HG02852 (cell line): ENCODE results near the gene MCF2L2.
A peak's percentile ranks its signal among the peaks of the same experiment; 100 is the strongest.

Experiments used
- ATAC-seq: cut with Tn5 transposase; IDR thresholded peaks from one replicate; pipeline ENCODE4 v1.9.1; 2021; ENCODE audit warnings: mild to moderate bottlenecking, moderate library complexity; ENCODE audit not compliant: unreplicated experiment

The MCF2L2 gene

GRCh38 chr3:183330881-183331280, 97.5 kb downstream of the MCF2L2 start:
- no peak for ATAC-seq

GRCh38 chr3:183329543-183329942, 98.9 kb downstream of the MCF2L2 start:
- ATAC-seq, result no peak

DNA sequence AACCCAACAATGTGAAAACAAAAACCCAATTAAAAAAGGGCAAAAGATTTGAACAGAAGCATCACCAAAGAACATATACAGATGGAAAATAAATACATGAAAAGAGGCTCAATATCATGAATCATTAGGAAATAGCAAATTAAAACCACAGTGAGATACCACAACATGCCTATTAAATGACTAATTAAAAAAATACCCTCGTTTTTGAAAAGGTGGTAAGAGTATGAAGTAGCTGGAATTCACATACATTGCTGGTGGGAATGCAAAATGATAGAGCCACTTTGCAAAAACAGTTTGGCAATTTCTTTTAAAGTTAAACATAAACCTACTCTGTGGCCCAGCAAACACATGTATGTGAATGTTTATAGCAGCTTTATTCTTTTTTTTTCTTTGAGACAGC, 99.6 kb downstream of the MCF2L2 start:
- no peak for ATAC-seq

- ATAC-seq, result no peak
Measured at GRCh38 chr3:183328164-183328563, 100.3 kb downstream of the MCF2L2 start.

DNA sequence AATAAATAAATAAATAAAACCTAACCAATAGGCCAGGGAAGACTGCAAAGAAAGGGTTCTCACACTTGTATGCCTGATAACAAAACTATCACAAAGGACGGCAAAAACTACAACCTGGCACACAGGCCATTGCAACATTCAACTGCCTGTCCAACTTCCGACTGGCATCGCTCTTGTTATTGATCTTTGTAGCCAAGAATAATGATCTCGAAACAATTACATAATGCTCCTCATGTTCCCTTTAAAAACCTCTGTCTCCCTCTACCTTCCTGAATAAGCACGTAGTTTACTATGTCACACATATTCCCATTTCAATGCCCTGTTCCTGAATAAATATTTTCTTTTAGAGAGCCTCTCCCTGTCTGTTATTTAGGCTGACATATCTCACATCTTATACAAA, 101.1 kb downstream of the MCF2L2 start:
- no peak for ATAC-seq

DNA sequence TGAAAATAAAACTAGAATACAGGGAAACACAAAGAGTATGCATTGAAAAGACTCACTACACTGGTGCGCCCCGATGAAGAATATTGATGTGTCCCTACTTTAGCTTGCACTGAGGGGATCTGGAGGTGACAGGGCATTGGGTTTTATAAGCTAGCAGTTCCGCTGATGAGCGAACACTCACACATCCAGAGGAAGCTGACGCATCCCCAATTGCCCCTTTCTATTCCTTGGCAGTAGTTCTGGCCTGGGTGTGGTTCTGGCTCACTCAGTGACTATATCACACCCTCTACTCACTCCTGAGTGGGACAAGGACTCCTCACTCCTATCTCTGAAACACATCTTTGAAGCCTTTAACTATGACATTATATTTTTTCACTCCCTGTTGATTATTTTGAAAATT, 104.3 kb downstream of the MCF2L2 start:
- no peak for ATAC-seq

GRCh38 chr3:183319371-183319770, 109.0 kb downstream of the MCF2L2 start:
- no peak for ATAC-seq

DNA sequence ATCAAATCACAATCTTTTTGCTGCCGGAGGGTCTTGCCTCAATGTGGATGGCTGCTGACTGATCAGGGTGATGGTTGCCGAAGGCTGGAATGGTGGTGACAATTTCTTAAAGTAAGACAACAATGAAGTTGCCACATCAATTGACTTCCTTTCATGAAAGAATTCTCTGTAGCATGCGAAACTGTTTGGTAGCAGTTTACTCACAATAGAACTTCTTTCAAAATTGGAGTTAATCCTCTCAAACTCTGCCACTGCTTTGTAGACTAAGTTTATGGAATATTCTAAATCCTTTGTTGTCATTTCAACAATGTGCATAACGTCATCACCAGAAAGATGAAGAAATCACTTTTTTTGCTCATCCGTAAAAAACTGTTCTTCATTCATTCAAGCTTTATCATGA, 109.5 kb downstream of the MCF2L2 start:
- ATAC-seq, result no peak

- no peak for ATAC-seq
Measured at GRCh38 chr3:183317886-183318865, 110.2 kb downstream of the MCF2L2 start.

DNA sequence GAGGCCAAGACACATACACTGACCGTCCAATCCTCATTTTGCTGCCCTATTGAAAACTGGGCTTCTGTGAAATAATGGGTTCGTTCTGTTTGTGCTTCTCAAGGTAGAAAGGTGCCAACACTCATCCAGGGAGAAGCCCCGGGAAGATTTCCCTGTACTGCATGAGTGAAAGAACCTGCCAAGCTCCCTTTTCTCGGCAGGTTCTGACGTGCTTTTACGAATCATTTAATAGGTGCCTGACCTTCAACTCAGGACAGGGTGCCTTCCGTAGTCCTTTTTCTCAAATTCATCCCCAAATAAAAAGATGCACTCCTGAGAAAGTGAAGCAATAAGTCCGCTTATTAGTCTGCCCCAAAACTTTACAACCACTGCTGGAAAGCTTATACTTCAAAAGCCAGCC, 111.1 kb downstream of the MCF2L2 start:
- ATAC-seq, result no peak

DNA sequence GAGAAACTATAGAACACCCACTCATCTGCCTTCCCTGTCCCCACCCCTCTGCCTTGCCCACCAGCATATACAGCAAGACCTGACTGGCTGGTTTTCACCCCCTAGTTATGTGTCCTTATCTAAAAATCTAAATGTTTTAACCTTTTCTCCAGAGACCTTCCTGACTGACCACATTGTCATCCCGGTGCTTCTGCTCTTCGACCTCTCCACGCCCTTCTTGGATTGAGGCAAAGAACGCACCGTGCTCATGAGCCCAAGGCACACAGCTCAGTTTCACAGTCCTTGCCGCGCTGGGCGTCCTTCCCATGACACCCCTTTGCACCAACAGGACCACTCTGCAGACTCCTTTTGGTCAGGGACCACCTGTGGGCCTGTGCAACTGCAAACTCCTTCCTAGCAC, 112.7 kb downstream of the MCF2L2 start:
- ATAC-seq, result no peak

DNA sequence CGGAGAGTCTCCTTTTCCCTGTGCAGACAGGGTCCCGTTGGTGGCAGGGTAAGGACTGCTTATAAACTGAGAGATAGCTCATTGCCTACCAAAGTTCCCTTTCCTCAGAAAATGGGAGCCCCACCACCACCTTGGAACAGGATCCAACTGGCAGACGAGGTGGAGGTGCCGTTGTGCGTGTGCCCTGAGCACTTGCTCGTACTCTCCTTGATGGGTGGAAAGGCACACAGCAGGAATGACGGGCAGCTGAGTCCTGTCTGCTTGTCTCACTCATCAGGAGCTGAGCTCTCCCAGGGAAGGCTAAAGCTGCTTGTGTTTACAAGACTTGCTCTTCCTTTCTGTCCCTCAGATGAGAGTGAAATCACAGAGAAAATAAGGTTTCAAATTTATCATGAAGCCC, 114.7 kb downstream of the MCF2L2 start:
- ATAC-seq, result no peak

DNA sequence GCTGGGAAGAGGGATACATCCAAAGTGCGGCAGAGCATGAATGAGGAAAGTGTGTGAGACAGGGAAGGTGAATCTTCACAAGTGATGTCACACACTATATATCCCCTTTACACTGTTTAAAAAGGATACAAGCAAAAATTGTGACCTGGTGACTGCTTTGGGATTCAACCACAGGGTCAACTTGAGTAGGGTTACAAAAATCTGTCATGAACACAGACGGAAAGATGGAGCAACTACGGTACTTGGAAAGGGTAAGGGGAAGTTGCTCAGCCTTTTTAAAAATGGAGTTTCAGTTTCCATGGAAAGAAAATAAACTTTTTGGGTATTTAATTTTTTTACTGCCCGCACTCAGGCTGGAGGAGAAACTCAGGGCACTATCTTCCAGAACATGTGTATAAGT, 115.1 kb downstream of the MCF2L2 start:
- ATAC-seq, result no peak

DNA sequence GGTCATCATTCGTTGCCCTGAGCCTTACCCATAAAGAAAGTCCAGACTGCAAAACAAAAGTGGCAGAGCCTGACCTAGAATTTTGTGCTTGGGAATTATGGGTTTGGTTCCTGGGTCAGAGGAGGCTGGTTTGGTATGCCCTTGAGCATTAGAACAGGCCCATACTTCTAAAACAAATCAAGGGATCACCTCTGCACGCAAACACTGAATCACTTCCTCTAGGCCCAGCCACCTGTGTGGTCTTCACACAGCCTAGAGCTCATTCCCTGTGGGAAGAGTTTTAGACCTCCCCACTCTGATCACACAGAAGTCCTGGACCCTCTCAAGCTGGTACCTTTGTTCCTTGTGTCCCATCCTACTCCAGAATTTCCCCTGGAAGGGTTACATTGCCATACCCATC, 116.0 kb downstream of the MCF2L2 start:
- no peak for ATAC-seq

DNA sequence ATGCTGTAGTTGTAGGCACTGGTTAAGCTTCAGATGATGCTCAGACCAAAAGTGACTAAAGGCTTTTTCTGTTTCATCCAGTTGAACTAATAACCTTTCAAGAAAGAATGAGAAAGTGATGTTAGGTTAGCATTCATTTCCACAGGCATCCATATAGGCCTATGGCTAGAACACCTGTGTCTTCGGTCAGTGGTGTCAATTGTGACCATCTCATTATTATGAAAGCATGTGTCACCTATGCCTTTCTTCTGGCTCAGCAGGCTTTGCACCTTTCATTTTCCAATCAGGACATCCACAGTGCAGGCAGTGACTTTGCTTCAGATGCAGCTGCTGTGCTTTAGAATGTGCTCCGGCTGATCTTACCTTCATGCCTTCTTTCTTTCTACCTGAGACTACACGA, 117.5 kb downstream of the MCF2L2 start:
- no peak for ATAC-seq

DNA sequence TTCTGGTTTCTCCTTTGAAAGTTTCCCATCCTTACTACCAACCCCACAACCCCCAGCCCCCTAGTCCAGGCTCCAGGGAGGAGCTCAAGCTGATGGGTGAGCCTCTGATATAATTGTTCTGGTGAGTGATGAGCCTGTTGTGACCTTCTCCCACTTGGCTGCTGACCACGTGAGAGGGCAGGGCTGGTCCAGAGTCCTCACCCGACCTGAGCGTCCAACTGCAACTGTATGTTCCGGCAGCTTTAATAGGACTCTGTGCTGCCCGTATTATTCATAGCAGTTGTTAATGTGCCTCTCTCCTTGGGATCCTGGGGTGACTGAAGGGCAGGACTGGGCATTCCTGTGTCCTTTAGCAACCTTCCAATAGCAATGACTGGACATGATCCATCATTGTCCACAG, 119.1 kb downstream of the MCF2L2 start:
- no peak for ATAC-seq

DNA sequence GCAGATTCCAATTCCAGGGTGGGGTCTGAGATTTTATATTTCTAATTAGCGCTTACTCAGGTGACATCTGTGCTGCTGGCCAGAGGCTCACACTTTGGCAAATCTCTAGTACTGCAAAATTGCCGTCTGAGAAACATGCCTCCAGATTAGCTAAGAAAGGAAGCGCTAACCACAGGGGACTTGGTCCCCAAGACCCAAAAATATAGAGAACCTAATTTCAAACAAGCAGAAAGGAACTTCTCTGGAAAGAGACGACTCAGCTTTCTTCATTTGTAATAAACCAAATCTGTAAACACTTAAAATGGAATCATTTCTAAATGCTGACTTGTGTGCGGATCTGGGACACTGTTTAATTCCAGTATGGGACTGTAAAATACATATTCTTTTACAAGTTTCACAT, 119.7 kb downstream of the MCF2L2 start:
- ATAC-seq, result no peak

GRCh38 chr3:183307749-183308148, 120.7 kb downstream of the MCF2L2 start:
- no peak for ATAC-seq

GRCh38 chr3:183306798-183307671, 121.4 kb downstream of the MCF2L2 start:
- ATAC-seq, result peak; percentile 85

DNA sequence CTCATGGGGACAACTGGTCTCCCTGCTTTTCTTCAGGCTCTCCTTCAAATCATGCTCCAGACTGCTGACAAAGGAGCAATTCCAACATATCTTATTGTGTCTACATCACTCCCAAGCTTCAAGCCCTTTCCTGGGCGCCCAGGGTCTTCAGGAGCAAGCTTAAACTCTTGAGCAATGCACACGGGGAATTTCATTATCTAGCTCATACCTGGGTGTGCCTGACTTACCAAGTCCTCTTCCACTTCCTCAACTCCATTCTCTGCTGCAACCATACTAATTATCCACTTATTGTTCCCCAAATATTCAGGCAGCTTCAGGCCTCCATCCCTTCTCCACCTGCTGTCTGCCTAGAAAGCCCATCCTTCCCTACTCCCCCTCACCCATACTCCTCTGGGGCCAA, 124.7 kb downstream of the MCF2L2 start:
- no peak for ATAC-seq

GRCh38 chr3:183301937-183302580, 126.4 kb downstream of the MCF2L2 start:
- no peak for ATAC-seq
